GM21423 (cell line): ENCODE data around the gene MRPL48.

Source experiments
- ATAC-seq: cut with Tn5 transposase; IDR thresholded peaks from one replicate; pipeline ENCODE4 v1.9.1; 2021; ENCODE audit warnings: mild to moderate bottlenecking, moderate library complexity; ENCODE audit not compliant: unreplicated experiment

MRPL48 gene

GRCh38 chr11:73883856-73884255 is 96.2 kb downstream of the MRPL48 start:
- no peak for ATAC-seq

GRCh38 chr11:73888244-73888643 is 100.6 kb downstream of the MRPL48 start:
- ATAC-seq, result no peak

- no peak for ATAC-seq
These were observed 101.3 kb downstream of the MRPL48 start for GRCh38 chr11:73889019-73889418.

DNA sequence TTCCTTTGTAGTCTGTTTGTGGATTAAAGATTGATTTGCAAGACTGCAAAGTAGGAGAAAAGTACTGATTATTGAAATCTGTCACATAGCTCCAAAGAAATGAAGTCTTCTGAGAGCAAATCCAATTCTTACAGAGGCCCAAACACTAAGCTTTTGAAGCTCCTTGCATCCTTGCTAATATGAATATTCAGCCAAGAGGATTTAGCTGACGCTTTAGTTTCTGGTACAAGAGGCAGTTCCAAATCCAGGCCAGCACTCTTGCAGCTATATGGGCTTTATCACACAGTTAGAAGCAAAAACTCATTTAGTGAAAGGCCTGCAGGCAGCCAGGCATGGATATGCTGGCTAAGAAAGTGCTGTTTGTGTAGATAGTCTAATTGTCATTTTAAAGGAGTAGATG is 101.9 kb downstream of the MRPL48 start:
- ATAC-seq, result no peak

DNA sequence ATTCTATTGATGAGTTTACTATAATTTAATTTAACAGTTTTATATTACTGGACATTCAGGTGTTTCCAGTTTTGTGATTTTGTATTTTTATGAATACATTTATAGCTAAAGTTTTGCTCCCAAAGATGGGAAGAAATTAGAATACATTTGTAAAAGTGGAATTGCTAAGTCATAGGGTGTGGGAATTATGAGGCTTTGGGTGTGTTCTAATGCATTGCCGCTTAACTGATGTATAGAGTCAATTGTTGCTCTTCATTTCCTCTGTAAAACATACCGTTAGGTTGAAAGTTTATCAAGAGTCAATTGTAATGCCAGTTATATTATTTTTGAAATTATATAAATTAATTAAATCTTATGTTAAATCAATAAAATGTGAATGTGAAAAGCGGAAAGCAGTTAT is 105.4 kb downstream of the MRPL48 start:
- ATAC-seq, result no peak

- ATAC-seq, result no peak
These were observed 107.2 kb downstream of the MRPL48 start for GRCh38 chr11:73894725-73895335.

GRCh38 chr11:73902303-73902702 is 114.6 kb downstream of the MRPL48 start:
- ATAC-seq, result no peak

DNA sequence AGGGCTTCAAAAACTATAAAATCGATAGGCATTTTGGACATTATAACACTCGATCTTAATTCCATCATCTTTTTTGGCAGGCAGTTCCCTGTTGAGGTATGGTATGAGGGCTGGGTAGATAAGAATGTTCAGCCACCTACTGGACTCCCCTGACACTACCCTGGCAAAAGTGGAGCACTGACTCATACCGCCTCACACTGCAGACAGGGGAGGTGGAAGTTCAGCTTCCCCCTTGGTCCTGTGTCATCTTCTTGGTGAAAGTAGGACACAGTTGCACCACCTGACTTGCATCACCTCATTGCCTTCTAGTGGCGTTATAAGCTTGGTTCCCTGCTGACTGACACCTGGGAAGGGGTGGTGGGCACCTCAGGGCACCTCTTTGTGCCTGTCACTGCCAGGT is 119.5 kb downstream of the MRPL48 start:
- ATAC-seq, result no peak

- ATAC-seq, result no peak
These were observed 124.4 kb downstream of the MRPL48 start for GRCh38 chr11:73912026-73912425.

- no peak for ATAC-seq
These were observed 125.8 kb downstream of the MRPL48 start for GRCh38 chr11:73913472-73913871.

DNA sequence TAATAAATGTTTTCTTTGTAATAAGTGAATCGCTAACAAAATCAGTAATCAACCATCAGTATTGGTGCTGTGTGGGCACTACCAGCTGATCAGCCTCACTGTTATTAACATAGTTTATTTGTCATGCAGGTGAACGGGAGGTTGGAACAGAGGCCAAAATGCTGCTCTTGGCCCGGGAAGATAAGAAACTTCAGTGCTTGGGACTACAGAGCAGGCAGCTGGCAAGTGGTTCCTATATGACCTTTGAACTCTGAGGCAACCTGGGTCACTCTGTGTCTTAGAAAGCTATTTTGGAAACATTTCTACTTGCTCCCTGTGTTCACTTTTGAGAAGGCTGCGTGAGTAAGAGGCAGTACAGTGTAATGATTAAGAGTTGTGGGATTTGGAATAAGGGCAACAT is 126.6 kb downstream of the MRPL48 start:
- no peak for ATAC-seq
